ENCODE data around the gene TCF4.

Gene TCF4

GRCh38 chr18:55501579-55501978 lies 86.4 kb downstream of the TCF4 start:
- DNase-seq, result no peak

GRCh38 chr18:55500316-55501086 lies 87.5 kb downstream of the TCF4 start:
- DNase-seq, result no peak

- no peak for DNase-seq
These were observed 88.5 kb downstream of the TCF4 start for GRCh38 chr18:55499526-55499925.

- DNase-seq, result no peak
These were observed 90.1 kb downstream of the TCF4 start for GRCh38 chr18:55497825-55498403.

- no peak for DNase-seq
These were observed 93.1 kb downstream of the TCF4 start for GRCh38 chr18:55494899-55495298.

GRCh38 chr18:55494441-55494840 lies 93.6 kb downstream of the TCF4 start:
- no peak for DNase-seq

GRCh38 chr18:55491616-55492015 lies 96.4 kb downstream of the TCF4 start:
- DNase-seq, result no peak

GRCh38 chr18:55489034-55489986 lies 98.7 kb downstream of the TCF4 start:
- DNase-seq, result no peak

- DNase-seq, result no peak
These were observed 99.5 kb downstream of the TCF4 start for GRCh38 chr18:55488473-55488872.

GRCh38 chr18:55487997-55488396 lies 100.0 kb downstream of the TCF4 start:
- DNase-seq, result no peak

GRCh38 chr18:55486936-55487335 lies 101.1 kb downstream of the TCF4 start:
- no peak for DNase-seq

- no peak for DNase-seq
These were observed 102.3 kb downstream of the TCF4 start for GRCh38 chr18:55485666-55486065.

- no peak for DNase-seq
These were observed 103.2 kb downstream of the TCF4 start for GRCh38 chr18:55484773-55485172.

- no peak for DNase-seq
These were observed 104.6 kb downstream of the TCF4 start for GRCh38 chr18:55483266-55483871.

GRCh38 chr18:55479656-55480420 lies 108.2 kb downstream of the TCF4 start:
- DNase-seq, result no peak

GRCh38 chr18:55477860-55478581 lies 110.0 kb downstream of the TCF4 start:
- no peak for DNase-seq

- DNase-seq, result peak; percentile 11
These were observed 110.5 kb downstream of the TCF4 start for GRCh38 chr18:55477499-55477859.

- DNase-seq, result no peak
These were observed 112.1 kb downstream of the TCF4 start for GRCh38 chr18:55475916-55476315.

GRCh38 chr18:55475467-55475866 lies 112.5 kb downstream of the TCF4 start:
- no peak for DNase-seq

GRCh38 chr18:55473560-55473959 lies 114.4 kb downstream of the TCF4 start:
- no peak for DNase-seq

GRCh38 chr18:55473058-55473457 lies 114.9 kb downstream of the TCF4 start:
- DNase-seq, result no peak

GRCh38 chr18:55470826-55471225 lies 117.2 kb downstream of the TCF4 start:
- no peak for DNase-seq

Data from NCI-H2029 (cell line).